GM23248 (cell line): Measurements from ENCODE around the gene IQGAP1.

Experiments used
- EZH2 ChIP-seq: fragments of 200-600 bp; sonication (generic); IDR thresholded peaks from 2 replicates; pipeline ENCODE4 v1.6.1; 2018; ENCODE audit warnings: antibody characterized with exemption, mild to moderate bottlenecking; ENCODE audit not compliant: insufficient read depth, poor library complexity, severe bottlenecking
- EZH2phosphoT487 ChIP-seq: fragments of 200-600 bp; sonication (generic); IDR thresholded peaks from 2 replicates; pipeline ENCODE4 v1.6.1; 2018; ENCODE audit warnings: antibody characterized with exemption, moderate library complexity, mild to moderate bottlenecking, low read depth; ENCODE audit not compliant: insufficient read depth

GRCh38 chr15:90422043-90422442 is 34.0 kb downstream of the IQGAP1 start:
- no peak for TF ChIP-seq EZH2
- TF ChIP-seq EZH2phosphoT487: no peak
